GM19238 (cell line): ENCODE results near the gene LHX3.
A peak's percentile ranks its signal among the peaks of the same experiment; 100 is the strongest.

Source experiments
- DNase-seq: peaks from one replicate; pipeline ENCODE4 v3.0.0; 2011; ENCODE audit warnings: low spot score; ENCODE audit not compliant: insufficient read length

Gene LHX3

DNA sequence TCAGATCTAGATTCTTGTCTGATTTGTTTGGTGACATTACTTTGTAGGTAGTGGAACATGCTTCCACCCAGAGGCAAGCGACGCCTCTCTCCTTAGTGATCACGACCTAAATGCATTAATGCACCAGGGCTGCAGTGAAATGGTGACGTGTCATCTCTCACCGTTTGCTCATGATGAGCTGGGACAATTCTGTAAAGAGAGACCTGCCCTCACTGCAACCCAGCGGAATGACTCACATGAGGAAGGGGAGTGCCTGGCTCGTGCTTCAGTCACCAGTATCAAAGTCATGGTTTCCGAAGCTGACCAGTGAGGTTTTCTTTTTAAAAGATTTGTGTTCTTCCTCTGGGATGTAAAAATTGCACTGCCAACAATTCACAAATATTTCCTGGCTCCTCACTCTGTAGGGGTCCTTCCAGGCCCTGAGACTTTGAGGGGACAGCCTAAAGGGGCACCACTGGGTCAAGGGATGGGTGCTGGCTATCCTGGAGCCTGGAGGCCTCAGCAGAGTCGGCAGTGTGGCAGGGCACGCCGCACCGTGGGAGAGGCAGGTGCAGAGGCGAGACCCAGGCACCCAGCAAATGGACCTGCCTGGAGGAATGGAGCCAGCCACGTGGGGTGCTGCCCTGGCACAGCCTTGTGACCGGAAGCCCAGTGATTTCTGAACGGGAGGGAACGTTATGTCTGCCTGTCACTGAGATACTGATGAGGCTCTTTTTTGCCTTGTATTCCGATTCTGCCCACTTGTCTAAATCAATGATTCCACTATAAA lies 23.4 kb upstream of the LHX3 start:
- DNase-seq: no peak

- no peak for DNase-seq
These were observed 21.9 kb upstream of the LHX3 start for GRCh38 chr9:136226680-136227407.

DNA sequence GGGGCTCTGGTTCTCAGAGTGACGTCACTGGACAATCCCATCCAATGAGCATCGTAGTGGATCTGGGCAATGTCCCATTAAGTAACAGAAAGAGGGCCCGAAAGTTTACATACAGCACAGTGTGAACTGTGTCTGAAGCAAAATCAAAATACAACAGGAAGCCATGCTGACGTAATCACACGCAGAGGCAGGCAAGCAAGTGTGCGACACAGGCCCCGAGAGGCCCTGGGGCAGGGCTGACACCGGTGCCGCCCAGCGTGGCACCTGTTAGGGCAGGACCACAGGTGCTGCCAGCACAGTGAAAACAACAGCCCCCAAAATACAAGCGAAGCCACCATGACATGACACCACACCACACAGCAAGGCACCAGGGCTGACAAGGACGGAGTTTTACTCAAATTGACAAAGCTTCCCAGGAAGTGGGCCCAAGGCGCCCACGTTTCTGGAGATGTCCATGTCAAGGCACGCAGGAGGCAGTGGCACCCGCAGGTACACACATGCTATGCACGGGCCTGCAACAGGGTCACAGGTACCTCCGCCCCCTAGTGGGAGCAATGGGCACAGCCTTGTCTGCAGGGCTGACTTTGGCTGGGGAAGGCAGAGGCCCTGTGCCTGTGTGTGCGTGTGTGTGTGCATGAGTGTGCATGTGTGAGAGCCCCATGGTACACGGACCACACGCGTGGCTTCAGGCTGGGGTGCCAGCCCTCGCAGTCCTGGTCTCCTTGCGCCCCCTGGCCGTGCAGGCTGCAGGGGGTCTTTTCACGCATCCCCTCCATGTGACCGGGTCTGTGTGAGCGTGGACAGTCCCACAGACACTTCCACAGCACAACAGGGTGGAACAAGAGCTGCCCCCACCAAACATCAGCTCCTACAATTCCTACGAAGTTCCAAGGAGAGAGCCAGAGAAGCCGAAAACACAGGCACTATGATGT lies 21.1 kb upstream of the LHX3 start:
- DNase-seq: peak; percentile 92

DNA sequence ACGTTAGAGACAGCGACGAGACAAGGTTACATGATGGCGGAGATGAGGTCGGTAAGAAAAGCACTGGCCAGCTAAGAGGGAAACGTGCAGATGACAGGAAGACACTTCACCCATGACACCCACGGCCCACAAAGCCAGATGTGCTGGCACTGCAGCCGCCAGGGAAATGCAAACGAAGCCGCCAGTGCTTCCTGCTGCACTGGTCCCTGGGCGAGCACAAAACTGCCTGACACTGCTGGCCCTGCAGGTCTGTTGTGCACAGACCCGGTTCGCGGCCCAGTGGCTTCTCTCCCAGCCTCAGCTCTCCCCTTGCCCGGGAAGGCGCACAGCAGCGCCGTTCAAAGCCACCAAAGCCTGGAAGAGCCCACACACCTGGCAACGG lies 20.4 kb upstream of the LHX3 start:
- peak; percentile 74 for DNase-seq

DNA sequence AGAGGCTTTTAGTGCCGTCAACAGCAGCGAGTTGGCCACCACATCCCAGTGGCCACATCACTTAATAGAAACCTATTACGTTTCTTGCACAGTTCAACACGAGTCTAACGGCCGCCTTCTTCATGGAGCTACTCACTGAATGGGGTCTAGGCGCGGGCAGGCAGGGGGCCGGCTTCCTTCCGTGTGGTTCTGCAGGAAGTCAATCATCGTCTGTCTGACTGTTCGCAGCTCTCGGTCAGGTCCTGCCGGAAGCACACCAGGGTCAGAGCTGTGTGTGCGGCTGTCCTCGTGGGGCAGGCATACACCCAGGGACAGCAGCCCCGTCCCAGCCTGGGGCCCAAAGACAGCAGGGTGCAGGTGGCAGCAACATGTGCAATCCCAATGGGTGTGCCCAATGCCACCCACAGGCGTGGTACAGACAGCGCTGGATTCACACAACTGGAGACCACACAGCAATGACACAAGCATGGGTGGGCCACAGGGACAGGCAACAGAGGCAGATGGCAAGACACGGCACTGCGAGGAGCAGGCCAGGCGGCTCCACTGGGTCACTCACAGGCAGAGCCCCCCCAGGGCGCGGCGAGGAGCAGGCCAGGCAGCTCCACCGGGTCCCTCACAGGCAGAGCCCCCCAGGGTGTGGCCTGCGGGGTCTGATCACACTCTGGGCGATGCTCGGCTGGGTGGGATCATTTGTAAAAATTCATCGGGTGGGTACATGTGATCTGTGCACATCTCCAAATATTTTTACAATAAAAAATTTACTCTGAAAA lies 19.1 kb upstream of the LHX3 start:
- no peak for DNase-seq

GRCh38 chr9:136222906-136223285 lies 18.0 kb upstream of the LHX3 start:
- DNase-seq: no peak

GRCh38 chr9:136222166-136222905 lies 17.4 kb upstream of the LHX3 start:
- no peak for DNase-seq

DNA sequence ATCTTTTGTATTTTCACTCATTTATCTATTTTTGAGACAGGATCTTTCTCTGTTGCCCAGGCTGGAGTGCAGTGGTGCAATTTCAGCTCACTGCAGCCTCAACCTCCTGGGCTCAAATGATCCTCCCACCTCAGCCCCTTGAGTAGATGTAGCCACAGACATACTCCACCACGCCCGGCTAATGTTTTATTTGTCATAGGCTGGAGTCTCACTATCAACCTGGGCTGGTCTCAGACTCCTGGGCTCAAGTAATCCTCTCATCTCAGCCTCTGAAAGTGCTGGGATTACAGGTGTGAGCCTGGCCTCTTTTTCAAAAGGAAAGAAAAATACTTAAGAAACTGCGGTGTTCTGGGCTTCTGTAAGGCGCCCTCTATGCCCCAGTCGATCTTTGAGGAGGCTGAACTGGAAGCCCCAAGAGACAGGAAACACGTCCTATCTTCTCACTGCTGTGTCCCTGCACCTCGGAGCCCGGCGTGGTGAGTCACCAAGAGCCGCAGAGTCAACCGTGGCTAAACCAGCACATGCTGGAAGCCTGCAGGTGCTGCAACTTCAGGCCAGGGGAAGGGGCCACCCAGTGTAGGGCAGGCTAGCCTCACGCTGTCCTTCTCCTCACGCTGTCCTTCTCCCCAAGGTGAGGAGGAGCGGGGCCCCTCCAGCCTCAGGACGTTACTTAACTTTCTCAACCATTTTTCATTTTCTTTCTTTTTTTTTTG lies 15.2 kb upstream of the LHX3 start:
- no peak for DNase-seq

DNA sequence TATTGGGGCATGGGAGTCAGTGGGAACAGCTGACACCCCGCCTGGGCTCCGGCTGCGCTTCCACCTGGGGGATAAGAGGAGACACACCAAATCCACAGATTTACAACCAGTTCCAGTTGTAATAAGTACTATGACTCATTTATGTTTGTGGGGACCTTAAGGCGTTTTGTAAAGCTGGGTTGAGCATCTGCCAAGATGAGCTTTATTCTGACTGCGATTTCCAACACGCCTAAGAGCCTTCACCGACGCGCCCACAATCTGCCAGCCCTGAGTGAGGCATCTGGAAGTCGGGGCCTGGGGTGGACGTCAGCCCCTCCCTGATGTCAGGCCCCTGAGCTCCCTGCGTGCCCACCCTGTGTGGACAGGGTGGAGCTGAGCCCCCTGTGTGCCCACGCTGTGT lies 14.3 kb upstream of the LHX3 start:
- DNase-seq: no peak

DNA sequence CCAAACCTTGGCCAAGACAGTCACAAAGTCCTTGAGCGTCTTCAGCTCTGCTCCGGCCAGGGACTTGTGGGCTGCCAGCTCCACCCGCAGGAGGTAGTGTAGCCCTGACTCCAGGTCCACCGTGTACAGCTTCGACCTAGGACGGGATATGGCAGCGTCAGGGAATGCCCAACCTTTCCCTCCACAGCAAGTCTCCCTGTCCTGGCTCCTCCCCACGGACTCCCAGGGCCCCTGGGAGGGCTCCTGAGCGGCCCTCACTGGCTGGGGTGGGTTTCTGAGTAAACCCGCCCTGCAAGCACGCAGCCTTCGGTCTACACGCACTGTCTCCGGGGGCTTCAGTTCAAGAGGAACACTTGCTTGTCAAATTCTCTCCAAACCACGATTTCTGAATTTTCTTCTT lies 13.7 kb upstream of the LHX3 start:
- no peak for DNase-seq

DNA sequence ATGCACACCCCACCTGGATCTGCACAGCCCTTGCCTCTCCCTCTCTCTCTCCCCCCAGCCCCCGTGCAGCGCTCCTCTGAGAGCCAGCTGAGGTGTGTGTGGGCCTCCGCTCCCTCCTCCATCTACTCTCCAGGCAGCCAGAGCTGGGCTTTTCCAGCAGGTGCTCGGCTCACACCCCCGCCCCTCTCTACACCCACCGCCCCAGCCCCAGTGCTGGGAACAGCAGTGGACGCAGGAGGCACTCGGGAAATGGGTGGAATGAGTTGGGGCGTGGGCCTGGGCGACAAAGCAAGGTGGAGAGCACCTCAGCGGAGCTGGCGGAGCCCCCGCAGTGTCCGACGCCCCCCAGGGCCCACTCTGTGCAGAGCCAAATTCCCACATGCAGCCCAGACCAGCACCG lies 13.3 kb upstream of the LHX3 start:
- DNase-seq: no peak

DNA sequence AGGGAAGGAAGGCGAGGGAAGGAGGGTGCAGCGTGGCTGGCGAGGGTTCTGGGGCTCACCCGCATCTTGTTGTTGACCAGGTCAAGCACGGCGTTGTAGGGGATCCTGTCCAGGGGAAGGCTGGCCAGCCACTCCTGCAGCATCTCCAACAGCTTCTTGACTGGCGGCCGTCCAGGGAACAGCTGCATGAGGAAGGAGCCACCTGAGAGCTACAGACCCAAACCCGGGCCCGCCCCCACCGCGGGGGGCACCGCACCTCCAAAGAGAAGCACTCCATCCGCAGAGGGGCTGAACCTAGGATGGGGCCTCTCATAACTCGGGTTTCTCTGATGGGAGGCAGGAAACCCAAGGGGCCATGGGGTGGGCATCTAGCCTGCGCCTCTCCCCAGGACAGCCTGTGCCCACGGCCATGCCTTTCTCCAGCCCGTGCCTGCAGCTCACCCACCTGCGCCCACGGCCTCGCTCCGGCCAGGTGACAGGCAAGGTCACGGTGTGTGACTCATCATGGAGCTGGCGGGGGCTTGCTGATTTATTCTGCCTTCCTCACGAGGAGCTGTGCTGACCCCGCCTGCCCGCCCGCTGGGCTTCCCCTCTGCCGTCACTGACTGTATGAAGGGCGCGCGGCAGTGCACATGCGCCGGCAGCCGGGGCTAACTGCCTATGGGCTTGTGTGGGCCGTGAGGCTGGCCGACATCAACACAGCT lies 11.8 kb upstream of the LHX3 start:
- no peak for DNase-seq

DNA sequence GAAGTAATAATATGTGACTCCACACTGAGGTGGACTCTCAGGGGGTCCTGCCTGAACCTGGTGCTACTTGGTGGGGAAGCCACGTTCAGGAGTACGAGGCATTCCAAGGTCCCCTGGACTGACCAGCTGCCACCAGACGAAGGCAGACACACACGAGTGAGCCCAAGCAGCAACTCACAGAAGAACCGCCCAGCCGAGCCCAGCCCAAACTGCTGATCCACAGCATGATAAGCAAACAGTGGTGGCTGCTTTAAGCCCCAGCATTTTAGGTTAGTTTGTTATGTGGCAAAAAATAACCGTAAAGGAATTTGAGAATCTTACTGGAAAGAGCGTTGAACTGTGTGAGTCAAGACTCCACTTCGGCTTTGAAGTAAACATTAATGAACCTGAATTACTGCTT lies 8.8 kb upstream of the LHX3 start:
- DNase-seq: no peak

- no peak for DNase-seq
These were observed 7.5 kb upstream of the LHX3 start for GRCh38 chr9:136212345-136212950.

DNA sequence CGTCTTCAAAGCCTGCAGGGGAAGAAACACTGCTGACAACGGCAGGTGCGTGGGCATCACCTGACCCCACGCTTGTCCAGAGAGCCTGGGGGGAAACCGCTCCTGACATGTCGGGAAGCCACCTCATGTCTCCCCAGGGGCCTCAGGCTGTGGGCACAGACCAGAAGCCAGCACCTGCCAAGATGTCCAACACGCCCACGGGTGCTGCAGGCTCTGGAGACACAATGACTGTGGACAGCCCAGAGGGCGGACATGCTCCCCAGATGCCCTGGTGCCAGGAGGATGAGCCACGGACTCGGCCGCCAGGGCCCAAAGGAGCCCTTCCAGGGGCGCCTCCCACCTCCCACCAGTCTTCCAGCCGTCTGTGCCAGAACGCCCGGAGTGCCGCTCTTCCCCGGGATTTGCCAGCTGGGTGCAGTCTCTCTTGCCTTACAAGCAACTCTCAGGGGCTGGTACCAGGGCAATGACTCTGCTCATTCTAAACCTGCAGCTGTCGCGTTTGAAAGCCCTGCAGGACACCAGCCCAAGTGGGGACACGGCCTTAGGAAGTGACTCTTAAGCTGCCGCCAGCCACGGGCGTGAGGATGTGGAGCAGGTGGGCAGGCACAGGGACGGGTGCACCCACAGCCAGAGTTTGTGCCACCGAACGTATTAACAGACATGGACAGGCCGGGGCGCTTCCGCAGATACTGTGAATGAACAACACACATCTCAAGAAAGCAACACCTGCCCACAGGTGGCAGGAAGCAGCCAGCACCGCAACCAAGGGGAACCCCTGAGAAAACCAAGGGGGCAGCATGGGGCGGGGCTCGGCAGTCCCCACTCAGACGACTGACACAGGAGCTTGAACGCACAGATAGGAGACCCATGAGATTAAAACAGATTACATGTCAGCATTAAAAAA lies 6.8 kb upstream of the LHX3 start:
- DNase-seq: no peak

DNA sequence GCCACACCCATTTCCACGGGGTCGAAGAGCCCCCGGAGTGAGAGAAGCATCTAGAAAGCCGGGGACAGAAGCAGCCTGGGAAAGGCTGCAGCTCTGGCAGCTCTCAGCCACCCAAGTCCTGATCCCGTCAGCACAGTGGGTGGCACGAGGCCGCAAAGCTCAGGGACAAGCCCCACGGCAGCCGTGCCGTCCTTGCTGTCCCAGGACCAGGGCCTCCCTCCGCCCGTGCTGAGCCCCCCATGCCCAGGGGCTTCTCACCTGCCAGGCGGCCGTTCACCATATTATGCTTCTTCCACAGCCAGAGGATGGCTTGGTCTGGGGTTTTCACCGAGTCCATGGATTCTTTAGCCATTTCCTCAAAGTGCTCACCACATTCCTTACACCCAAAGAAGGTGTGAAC lies 6.1 kb upstream of the LHX3 start:
- no peak for DNase-seq

- no peak for DNase-seq
These were observed 5.3 kb upstream of the LHX3 start for GRCh38 chr9:136210276-136210675.

DNA sequence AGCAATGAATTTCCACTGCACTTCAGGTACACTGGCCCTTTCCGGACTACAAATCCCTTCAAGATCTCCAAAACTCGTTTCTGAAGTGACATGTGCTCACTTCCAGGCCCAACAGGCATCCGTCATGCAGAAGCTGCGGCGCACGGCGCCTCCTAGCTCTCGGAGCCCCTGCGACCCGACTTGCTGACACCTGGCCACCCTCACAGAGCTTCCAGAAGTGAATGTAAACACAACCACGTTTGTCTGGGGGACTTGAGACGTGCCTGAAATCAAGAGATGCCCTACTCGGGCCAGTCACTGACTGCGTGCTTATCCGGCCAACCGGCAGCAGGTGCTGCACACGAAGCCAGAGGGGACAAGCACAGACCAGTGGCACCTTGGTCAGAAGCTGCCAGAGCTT lies 4.9 kb upstream of the LHX3 start:
- no peak for DNase-seq
